Measurements from ENCODE around the gene BHLHE40. TPM values are rescaled to one million over a fixed set of nuclear protein-coding genes. Genes with fewer than 3 reads are reported as not detected.
A peak's percentile ranks its signal among the peaks of the same experiment; 100 is the strongest.

Gene BHLHE40
- total RNA-seq, 1 donor from 2014 or later: 347 TPM

- no peaks in the 10 kb centered on the region for H3K9me3 ChIP-seq
- H3K27ac ChIP-seq: peak overlapping the region; percentile 43
- H3K4me3 ChIP-seq: no peak overlapping the region
- no peaks in the 10 kb centered on the region for H3K27me3 ChIP-seq
- H3K4me1 ChIP-seq: peaks cover 29% of the 10 kb centered on the region
- no peaks in the 10 kb centered on the region for H3K36me3 ChIP-seq
- intact Hi-C loops (cut with DNase I): no loop called here
- peak; percentile 28 to 71 for DNase-seq (ENCODE audit: extremely low spot score in 2 of 2)
- TF ChIP-seq CTCF (IDR thresholded peaks at IDR 0.05) (no peak), POLR2AphosphoS5 (IDR thresholded peaks at IDR 0.05; ENCODE audit: insufficient read depth in 1 of 2, low read depth in 1 of 2) (no peak), POLR2A (IDR thresholded peaks at IDR 0.05) (no peak)
These were observed 14.3 kb downstream of the BHLHE40 start for GRCh38 chr3:4993276-4994143.

DNA sequence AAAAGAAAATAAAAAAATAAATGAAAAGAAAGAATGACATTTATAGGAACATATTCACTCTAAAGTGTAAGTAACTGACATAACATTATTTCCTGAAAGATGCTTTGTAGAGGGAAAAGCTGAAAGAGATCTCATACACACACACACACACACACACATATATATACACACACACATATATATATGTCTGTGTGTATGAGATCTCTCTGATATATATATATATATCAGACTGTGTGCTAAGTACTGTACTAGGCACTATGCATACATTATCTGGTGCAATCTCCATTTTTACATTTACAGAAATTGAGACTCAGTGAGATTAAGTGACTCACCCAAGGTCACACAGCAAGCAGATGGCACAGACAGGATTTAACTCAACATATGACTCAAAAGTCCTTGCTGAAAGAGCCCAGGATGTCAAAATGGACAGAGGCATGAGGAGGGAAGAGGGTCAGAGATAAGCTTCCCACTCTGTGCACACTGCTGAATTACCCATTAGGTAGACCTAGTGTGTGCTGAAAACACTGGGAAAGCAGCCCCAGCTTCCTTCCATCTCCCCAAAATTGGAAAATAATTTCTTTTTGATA, 15.0 kb downstream of the BHLHE40 start:
- intact Hi-C loops (cut with DNase I): no loop called here

DNA sequence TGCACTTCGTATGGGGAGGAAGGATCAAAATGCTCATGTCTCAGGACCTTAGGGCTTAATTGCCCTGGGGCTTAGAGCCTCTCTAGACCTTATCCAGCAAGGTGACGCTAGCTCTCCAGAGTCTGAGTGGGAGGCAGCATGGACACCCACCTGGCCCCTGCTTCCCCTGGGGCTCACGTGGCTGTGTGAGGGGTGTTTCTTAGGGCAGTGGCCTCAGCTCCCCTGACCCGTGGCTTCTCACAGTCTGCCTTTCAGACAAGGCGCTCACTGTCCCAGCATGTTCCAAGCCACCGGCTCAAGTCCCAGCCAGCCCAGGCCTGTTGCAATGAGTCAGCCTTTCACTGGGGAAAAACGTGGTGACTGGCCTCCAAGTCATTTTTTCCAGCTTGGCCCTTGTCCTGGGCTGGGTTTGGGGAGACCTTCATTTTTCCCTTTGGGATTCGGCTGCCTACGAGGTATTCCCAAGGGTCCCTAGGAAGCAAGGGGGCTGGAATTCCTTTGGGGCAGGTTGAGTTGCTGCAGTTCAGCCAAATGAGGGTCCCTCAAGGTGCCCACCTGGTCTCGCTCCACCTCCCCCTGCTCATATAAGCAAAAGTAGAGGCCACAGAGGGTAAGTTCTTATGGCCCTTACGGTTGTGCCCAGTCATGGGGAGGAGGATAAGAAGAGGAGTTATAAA, 15.7 kb downstream of the BHLHE40 start:
- DNase-seq (ENCODE audit: extremely low spot score in 2 of 2): peak; percentile 89
- no peak overlapping the region for H3K4me3 ChIP-seq
- intact Hi-C loops (cut with DNase I): loop anchor here (5.0 kb wide), 1 partner anchor 137 kb away; no protein-coding TSS in a partner anchor
- H3K4me1 ChIP-seq: peaks cover 22% of the 10 kb centered on the region
- H3K36me3 ChIP-seq: no peaks in the 10 kb centered on the region
- no peaks in the 10 kb centered on the region for H3K9me3 ChIP-seq
- no peaks in the 10 kb centered on the region for H3K27me3 ChIP-seq
- TF ChIP-seq POLR2AphosphoS5 (IDR thresholded peaks at IDR 0.05; ENCODE audit: insufficient read depth in 1 of 2, low read depth in 1 of 2) (peak; percentile 45 to 65), POLR2A (IDR thresholded peaks at IDR 0.05) (no peak), CTCF (IDR thresholded peaks at IDR 0.05) (no peak)
- H3K27ac ChIP-seq: peak overlapping the region; percentile 62

More for the DNA sequence above, 15.0 kb downstream of the BHLHE40 start:
- DNase-seq (ENCODE audit: extremely low spot score in 2 of 2): peak; percentile 22 to 52
- Histone ChIP-seq H3K9me3 (no peaks in the 10 kb centered on the region), H3K36me3 (no peaks in the 10 kb centered on the region), H3K27ac (peak overlapping the region; percentile 62), H3K27me3 (no peaks in the 10 kb centered on the region), H3K4me3 (no peak overlapping the region), H3K4me1 (peaks cover 21% of the 10 kb centered on the region)
- TF ChIP-seq CTCF (IDR thresholded peaks at IDR 0.05) (no peak), POLR2AphosphoS5 (IDR thresholded peaks at IDR 0.05; ENCODE audit: insufficient read depth in 1 of 2, low read depth in 1 of 2) (no peak), POLR2A (IDR thresholded peaks at IDR 0.05) (no peak)

- peak; percentile 49 to 83 for DNase-seq (ENCODE audit: extremely low spot score in 2 of 2)
- Histone ChIP-seq H3K27me3 (no peaks in the 10 kb centered on the region), H3K36me3 (no peaks in the 10 kb centered on the region), H3K27ac (peak overlapping the region; percentile 62), H3K4me3 (no peak overlapping the region), H3K9me3 (no peaks in the 10 kb centered on the region), H3K4me1 (peaks cover 28% of the 10 kb centered on the region)
- TF ChIP-seq CTCF (IDR thresholded peaks at IDR 0.05): no peak
- TF ChIP-seq POLR2A (IDR thresholded peaks at IDR 0.05): no peak
- TF ChIP-seq POLR2AphosphoS5 (IDR thresholded peaks at IDR 0.05; ENCODE audit: insufficient read depth in 1 of 2, low read depth in 1 of 2): no peak
- intact Hi-C loops (cut with DNase I): loop anchor here (5.0 kb wide), 1 partner anchor 137 kb away; no protein-coding TSS in a partner anchor
These were observed 16.3 kb downstream of the BHLHE40 start for GRCh38 chr3:4995500-4996053.
